GM23248 (cell line): ENCODE results near the gene LIN37. TPM values are rescaled to one million over a fixed set of nuclear protein-coding genes. Genes with fewer than 3 reads are reported as not detected.

Experiments used
- DNase-seq: peaks from one replicate; pipeline ENCODE4 v3.0.0-alpha.2; 2015
- H2AFZ ChIP-seq: fragments of 200-600 bp; sonication (generic); 2 replicates; pipeline ENCODE4 v1.6.1; 2016; ENCODE audit warnings: antibody characterized with exemption
- H3F3A ChIP-seq: fragments of 200-600 bp; sonication (generic); 2 replicates; pipeline ENCODE4 v1.6.1; 2016; ENCODE audit warnings: mild to moderate bottlenecking, antibody characterized with exemption, mixed run types; ENCODE audit not compliant: insufficient read depth
- H3K27ac ChIP-seq: fragments of 200-600 bp; sonication (generic); 2 replicates; pipeline ENCODE4 v1.5.1; 2016; ENCODE audit warnings: mild to moderate bottlenecking
- H3K27me3 ChIP-seq: fragments of 200-600 bp; sonication (generic); replicated peaks from 2 replicates; pipeline ENCODE4 v1.6.1; 2016; ENCODE audit warnings: mild to moderate bottlenecking; ENCODE audit not compliant: insufficient read depth
- H3K36me3 ChIP-seq: fragments of 200-600 bp; sonication (generic); 2 replicates; pipeline ENCODE4 v1.6.1; 2016; ENCODE audit warnings: low read depth, mild to moderate bottlenecking
- H3K4me1 ChIP-seq: fragments of 200-600 bp; sonication (generic); 2 replicates; pipeline ENCODE4 v1.6.1; 2016; ENCODE audit warnings: mild to moderate bottlenecking; ENCODE audit not compliant: insufficient read depth
- H3K4me2 ChIP-seq: fragments of 200-600 bp; sonication (generic); one replicate; pipeline ENCODE4 v1.6.1; 2016; ENCODE audit warnings: mild to moderate bottlenecking; ENCODE audit not compliant: unreplicated experiment
- H3K4me3 ChIP-seq: fragments of 200-600 bp; sonication (generic); 2 replicates; pipeline ENCODE4 v1.5.1; 2016; ENCODE audit warnings: mild to moderate bottlenecking
- H3K79me2 ChIP-seq: fragments of 200-600 bp; sonication (generic); 2 replicates; pipeline ENCODE4 v1.6.1; 2016; ENCODE audit warnings: mild to moderate bottlenecking; ENCODE audit not compliant: insufficient read depth
- H3K9ac ChIP-seq: fragments of 200-600 bp; sonication (generic); 2 replicates; pipeline ENCODE4 v1.6.1; 2016; ENCODE audit warnings: mild to moderate bottlenecking
- H3K9me2 ChIP-seq: fragments of 200-600 bp; sonication (generic); 2 replicates; pipeline ENCODE4 v1.6.1; 2016; ENCODE audit warnings: mixed run types, mild to moderate bottlenecking, moderate library complexity; ENCODE audit not compliant: insufficient read depth
- H3K9me3 ChIP-seq: fragments of 200-600 bp; sonication (generic); one replicate; pipeline ENCODE4 v1.6.1; 2017; ENCODE audit warnings: low read depth
- H4K20me1 ChIP-seq: fragments of 200-600 bp; sonication (generic); 2 replicates; pipeline ENCODE4 v1.6.0; 2016; ENCODE audit not compliant: insufficient read depth
- EZH2 ChIP-seq: fragments of 200-600 bp; sonication (generic); IDR thresholded peaks from 2 replicates; pipeline ENCODE4 v1.6.1; 2018; ENCODE audit warnings: antibody characterized with exemption, mild to moderate bottlenecking; ENCODE audit not compliant: insufficient read depth, poor library complexity, severe bottlenecking
- EZH2phosphoT487 ChIP-seq: fragments of 200-600 bp; sonication (generic); IDR thresholded peaks from 2 replicates; pipeline ENCODE4 v1.6.1; 2018; ENCODE audit warnings: antibody characterized with exemption, moderate library complexity, mild to moderate bottlenecking, low read depth; ENCODE audit not compliant: insufficient read depth
- WGBS, 2 experiments: methylation state at CpG; one replicate each; pipeline ENCODE4 v1.1.6; 2015 to 2017; ENCODE audit warnings: low lambda C conversion rate in 2 of 2, low coverage in 1 of 2; ENCODE audit errors: missing lambda C conversion rate in 2 of 2; 5-methylcytosine and 5-hydroxymethylcytosine counted together
- in situ Hi-C: fragments of 300-500 bp; cut with MboI; formaldehyde crosslinking; loops from 2 replicates; pipeline ENCODE4 v1.15.0; 2020
- polyA plus RNA-seq: library from polyadenylated mRNA; unstranded; fragments of >200 nt; fragmentation: Nextera tagmentation; extraction: Ambion mirVana; gene quantifications from 2 replicates; pipeline ENCODE4 v1.2.1, GENCODE V29; 2016
- total RNA-seq: library from RNA; depleted of rRNA; stranded (reverse); fragments of >200 nt; shearing (Covaris generic); gene quantifications from 2 replicates; pipeline ENCODE4 v1.2.3, GENCODE V29; 2014

LIN37 gene
- total and polyA plus RNA-seq, 2 experiments from 2014 or later = 9.7 to 12.3 TPM

- 2 to 4% methylated on average over 9 of the region's 9 CpGs for WGBS, 2 experiments
- Histone ChIP-seq H3F3A (peaks cover 12% of the 10 kb centered on the region), H3K4me1 (no peaks in the 10 kb centered on the region), H3K4me2 (peak overlapping the region; percentile 96), H2AFZ (peak overlapping the region; percentile 75), H3K36me3 (no peaks in the 10 kb centered on the region), H3K79me2 (no peaks in the 10 kb centered on the region), H3K27me3 (no peaks in the 10 kb centered on the region), H3K9me3 (no peaks in the 10 kb centered on the region), H3K4me3 (peak overlapping the region; percentile 72), H3K9ac (no peak overlapping the region), H4K20me1 (no peaks in the 10 kb centered on the region), H3K9me2 (no peaks in the 10 kb centered on the region), H3K27ac (no peak overlapping the region)
- in situ Hi-C loops = no loop called here
- TF ChIP-seq EZH2 = no peak
- TF ChIP-seq EZH2phosphoT487 = no peak
- DNase-seq = no peak
Observed at GRCh38 chr19:35775046-35775297, 26.6 kb downstream of the LIN37 start.

GRCh38 chr19:35775298-35776101 lies 27.1 kb downstream of the LIN37 start, which contains the start of gene ARHGAP33:
TSS of gene ARHGAP33 (plus strand) at chr19:35775564. CDS start at chr19:35775659, 95 bp downstream.
- DNase-seq = peak; percentile 100
- H4K20me1 ChIP-seq = no peaks in the 10 kb centered on the region
- peak within 1 kb of the TSS; percentile 72 for H3K4me3 ChIP-seq
- peak within 1 kb of the TSS; percentile 96 for H3K4me2 ChIP-seq
- H3K36me3 ChIP-seq = no peaks in the 10 kb centered on the region
- H3K27me3 ChIP-seq = no peaks in the 10 kb centered on the region
- no peak within 1 kb of the TSS for H3K27ac ChIP-seq
- no peaks in the 10 kb centered on the region for H3K79me2 ChIP-seq
- no peak for TF ChIP-seq EZH2phosphoT487
- TF ChIP-seq EZH2 = no peak
- peak within 1 kb of the TSS; percentile 75 for H2AFZ ChIP-seq
- peak within 1 kb of the TSS; percentile 71 for H3K9ac ChIP-seq
- peaks cover 12% of the 10 kb centered on the region for H3F3A ChIP-seq
- in situ Hi-C loops = no loop called here
- H3K4me1 ChIP-seq = no peaks in the 10 kb centered on the region
- whole genome bisulfite sequencing, 2 experiments = 1 to 3% methylated on average over 18 to 45 of the region's 82 CpGs
- H3K9me3 ChIP-seq = no peaks in the 10 kb centered on the region
- no peaks in the 10 kb centered on the region for H3K9me2 ChIP-seq

DNA sequence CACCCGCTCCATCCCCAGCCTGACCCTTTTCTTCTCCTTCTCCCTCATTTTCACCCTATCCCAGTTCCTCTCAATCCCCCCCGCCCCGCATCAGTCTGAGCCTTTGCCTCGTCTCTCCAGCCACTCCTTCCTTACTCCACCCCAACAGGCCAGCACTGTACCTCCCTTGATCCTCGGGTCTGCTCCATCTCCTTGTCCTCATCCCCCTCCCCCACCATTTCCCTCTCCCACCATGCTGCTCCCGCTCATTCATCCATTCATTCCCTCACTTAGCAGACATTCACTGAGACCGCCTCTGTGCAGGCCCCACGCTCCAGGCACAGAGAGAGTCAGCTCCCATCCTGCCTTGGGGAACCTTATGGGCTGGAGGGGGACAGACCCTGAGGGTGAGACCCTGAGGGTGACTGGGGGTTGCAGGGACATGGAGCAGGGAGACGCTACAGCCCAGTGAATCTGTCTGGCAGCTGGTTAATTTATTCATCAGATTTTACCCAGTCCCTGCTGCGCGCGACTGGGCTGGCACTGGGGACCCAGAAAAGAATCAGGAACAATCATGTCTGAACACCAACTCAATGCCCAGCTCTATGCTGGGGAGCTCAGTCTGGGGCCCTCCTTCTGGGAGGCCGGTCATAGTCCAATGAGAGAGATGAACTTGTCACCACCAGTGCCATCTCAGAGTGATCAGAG lies 27.9 kb downstream of the LIN37 start:
- peak overlapping the region; percentile 75 for H2AFZ ChIP-seq
- peak; percentile 12 for DNase-seq
- H3K4me3 ChIP-seq = peak overlapping the region; percentile 72
- H3K36me3 ChIP-seq = no peaks in the 10 kb centered on the region
- H4K20me1 ChIP-seq = no peaks in the 10 kb centered on the region
- H3K9me2 ChIP-seq = no peaks in the 10 kb centered on the region
- H3K79me2 ChIP-seq = no peaks in the 10 kb centered on the region
- H3K27ac ChIP-seq = no peak overlapping the region
- no peaks in the 10 kb centered on the region for H3K27me3 ChIP-seq
- WGBS, 2 experiments = 59 to 60% methylated on average over 12 to 13 of the region's 13 CpGs
- in situ Hi-C loops = no loop called here
- no peaks in the 10 kb centered on the region for H3K4me1 ChIP-seq
- peaks cover 12% of the 10 kb centered on the region for H3F3A ChIP-seq
- TF ChIP-seq EZH2 (no peak), EZH2phosphoT487 (no peak)
- peak overlapping the region; percentile 71 for H3K9ac ChIP-seq
- H3K4me2 ChIP-seq = peak overlapping the region; percentile 58
- no peaks in the 10 kb centered on the region for H3K9me3 ChIP-seq

GRCh38 chr19:35777086-35777841 lies 28.9 kb downstream of the LIN37 start:
- no peak overlapping the region for H3K9ac ChIP-seq
- 81 to 83% methylated on average over 19 of the region's 19 CpGs for WGBS, 2 experiments
- no peaks in the 10 kb centered on the region for H3K4me1 ChIP-seq
- no peak overlapping the region for H3K4me2 ChIP-seq
- H3K36me3 ChIP-seq = no peaks in the 10 kb centered on the region
- H2AFZ ChIP-seq = no peak overlapping the region
- no peaks in the 10 kb centered on the region for H4K20me1 ChIP-seq
- TF ChIP-seq EZH2 (no peak), EZH2phosphoT487 (no peak)
- no peak overlapping the region for H3K4me3 ChIP-seq
- no peaks in the 10 kb centered on the region for H3K9me2 ChIP-seq
- H3K9me3 ChIP-seq = no peaks in the 10 kb centered on the region
- in situ Hi-C loops = no loop called here
- H3K27ac ChIP-seq = no peak overlapping the region
- H3K79me2 ChIP-seq = no peaks in the 10 kb centered on the region
- H3K27me3 ChIP-seq = no peaks in the 10 kb centered on the region
- no peak for DNase-seq
- H3F3A ChIP-seq = peaks cover 11% of the 10 kb centered on the region
